ENCODE results near the gene DYRK3. TPM values are rescaled to one million over a fixed set of nuclear protein-coding genes. Genes with fewer than 3 reads are reported as not detected.

The DYRK3 gene
- total RNA-seq, 2 donors from 2014 or later, result 16.5 to 20.6 TPM

DNA sequence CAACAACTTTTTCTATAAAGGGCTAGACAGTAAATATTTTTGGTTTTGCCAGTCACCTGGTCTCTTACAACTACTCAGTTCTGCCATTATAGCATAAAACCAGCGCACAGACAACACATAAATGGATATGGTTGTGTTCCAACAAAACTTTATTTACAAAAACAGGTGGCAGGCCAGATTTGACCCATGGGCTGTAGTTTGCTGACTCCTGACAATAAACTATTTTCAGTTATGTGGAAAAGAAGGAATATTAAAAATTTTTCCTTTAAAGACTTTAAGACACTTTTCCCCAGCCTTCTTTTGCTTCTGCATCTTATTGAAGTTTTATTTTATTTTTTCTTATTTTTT lies 39.0 kb upstream of the DYRK3 start:
- H3K27ac ChIP-seq, result no peak overlapping the region
- H3K4me1 ChIP-seq, result no peaks in the 10 kb centered on the region
- no peaks in the 10 kb centered on the region for H3K27me3 ChIP-seq
- no peak for DNase-seq (ENCODE audit: low spot score)
- TF ChIP-seq, protein P1, sequence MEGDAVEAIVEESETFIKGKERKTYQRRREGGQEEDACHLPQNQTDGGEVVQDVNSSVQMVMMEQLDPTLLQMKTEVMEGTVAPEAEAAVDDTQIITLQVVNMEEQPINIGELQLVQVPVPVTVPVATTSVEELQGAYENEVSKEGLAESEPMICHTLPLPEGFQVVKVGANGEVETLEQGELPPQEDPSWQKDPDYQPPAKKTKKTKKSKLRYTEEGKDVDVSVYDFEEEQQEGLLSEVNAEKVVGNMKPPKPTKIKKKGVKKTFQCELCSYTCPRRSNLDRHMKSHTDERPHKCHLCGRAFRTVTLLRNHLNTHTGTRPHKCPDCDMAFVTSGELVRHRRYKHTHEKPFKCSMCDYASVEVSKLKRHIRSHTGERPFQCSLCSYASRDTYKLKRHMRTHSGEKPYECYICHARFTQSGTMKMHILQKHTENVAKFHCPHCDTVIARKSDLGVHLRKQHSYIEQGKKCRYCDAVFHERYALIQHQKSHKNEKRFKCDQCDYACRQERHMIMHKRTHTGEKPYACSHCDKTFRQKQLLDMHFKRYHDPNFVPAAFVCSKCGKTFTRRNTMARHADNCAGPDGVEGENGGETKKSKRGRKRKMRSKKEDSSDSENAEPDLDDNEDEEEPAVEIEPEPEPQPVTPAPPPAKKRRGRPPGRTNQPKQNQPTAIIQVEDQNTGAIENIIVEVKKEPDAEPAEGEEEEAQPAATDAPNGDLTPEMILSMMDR (IDR thresholded peaks at IDR 0.05), result no peak
- H3K9me3 ChIP-seq, result no peaks in the 10 kb centered on the region
- no peak overlapping the region for H3K4me3 ChIP-seq
- peaks cover 95% of the 10 kb centered on the region for H3K36me3 ChIP-seq

DNA sequence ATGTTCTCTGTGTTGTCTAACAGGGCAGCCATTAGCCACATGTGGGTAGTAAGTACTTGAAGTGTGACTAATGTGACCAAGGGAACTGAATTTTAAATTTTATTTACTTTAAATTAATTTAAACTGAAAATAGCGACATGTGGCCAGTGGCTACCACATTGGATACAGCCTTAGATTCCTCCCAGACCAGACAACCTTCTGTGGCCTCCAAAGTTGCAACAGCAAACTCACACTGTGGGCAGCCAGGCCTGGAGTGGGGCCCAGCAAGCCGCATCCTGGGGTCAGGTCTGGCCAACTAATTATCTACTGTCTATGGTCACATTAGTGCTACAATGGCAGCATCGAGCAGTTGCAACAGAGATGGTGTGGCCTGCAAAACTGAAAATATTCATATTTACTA lies 34.8 kb upstream of the DYRK3 start:
- Histone ChIP-seq H3K36me3 (peaks cover 95% of the 10 kb centered on the region), H3K9me3 (no peaks in the 10 kb centered on the region), H3K27me3 (no peaks in the 10 kb centered on the region), H3K4me3 (no peak overlapping the region), H3K27ac (no peak overlapping the region), H3K4me1 (no peaks in the 10 kb centered on the region)
- DNase-seq (ENCODE audit: low spot score), result no peak
- TF ChIP-seq, protein P1 (IDR thresholded peaks at IDR 0.05), result no peak

DNA sequence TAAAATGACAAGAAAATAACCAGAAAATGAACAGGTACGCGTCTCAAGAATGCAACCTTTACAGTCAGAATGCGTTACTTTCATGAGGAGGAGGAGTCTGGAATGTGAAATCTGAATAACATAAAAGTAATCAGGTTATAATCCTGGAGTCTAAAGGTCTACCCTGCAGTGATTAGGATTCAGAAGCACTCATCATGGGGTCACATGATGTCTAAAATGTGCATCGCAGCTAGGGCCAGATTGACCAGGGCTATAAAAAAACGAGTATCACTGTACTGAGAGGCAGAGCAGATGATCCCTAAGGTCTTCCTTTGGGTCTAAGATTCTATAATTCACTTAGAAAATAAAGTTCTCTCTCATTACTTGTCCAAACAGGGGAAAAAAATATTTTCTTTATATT lies 30.5 kb upstream of the DYRK3 start:
- H3K9me3 ChIP-seq, result no peaks in the 10 kb centered on the region
- TF ChIP-seq, protein P1 (IDR thresholded peaks at IDR 0.05), result no peak
- H3K36me3 ChIP-seq, result peaks cover 76% of the 10 kb centered on the region
- H3K27ac ChIP-seq, result no peak overlapping the region
- H3K27me3 ChIP-seq, result no peaks in the 10 kb centered on the region
- no peaks in the 10 kb centered on the region for H3K4me1 ChIP-seq
- H3K4me3 ChIP-seq, result no peak overlapping the region
- no peak for DNase-seq (ENCODE audit: low spot score)

DNA sequence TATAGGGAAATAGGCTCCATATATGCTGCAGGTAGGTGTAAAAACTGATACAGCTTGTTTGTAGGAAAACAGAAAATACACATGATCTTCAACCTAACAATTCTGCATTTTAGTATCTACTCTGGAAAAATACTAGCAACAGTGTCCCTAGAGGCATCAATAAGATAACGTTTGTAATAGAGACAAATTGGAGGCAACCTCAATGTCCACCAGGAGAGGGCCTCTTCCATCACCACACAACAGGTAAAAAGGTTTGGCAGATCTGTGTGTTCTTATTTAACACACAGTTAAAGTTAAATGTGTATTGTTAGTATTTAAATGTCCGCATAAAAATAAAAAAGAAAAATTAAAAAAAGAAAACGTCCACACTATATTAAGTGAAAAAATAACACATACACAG lies 28.5 kb upstream of the DYRK3 start:
- Histone ChIP-seq H3K27ac (no peak overlapping the region), H3K27me3 (no peaks in the 10 kb centered on the region), H3K36me3 (peaks cover 59% of the 10 kb centered on the region), H3K4me1 (peaks cover 0 to 8% of the 10 kb centered on the region in 2 donors), H3K9me3 (no peaks in the 10 kb centered on the region), H3K4me3 (no peak overlapping the region)
- TF ChIP-seq, protein P1 (IDR thresholded peaks at IDR 0.05), result no peak
- no peak for DNase-seq (ENCODE audit: low spot score)

DNA sequence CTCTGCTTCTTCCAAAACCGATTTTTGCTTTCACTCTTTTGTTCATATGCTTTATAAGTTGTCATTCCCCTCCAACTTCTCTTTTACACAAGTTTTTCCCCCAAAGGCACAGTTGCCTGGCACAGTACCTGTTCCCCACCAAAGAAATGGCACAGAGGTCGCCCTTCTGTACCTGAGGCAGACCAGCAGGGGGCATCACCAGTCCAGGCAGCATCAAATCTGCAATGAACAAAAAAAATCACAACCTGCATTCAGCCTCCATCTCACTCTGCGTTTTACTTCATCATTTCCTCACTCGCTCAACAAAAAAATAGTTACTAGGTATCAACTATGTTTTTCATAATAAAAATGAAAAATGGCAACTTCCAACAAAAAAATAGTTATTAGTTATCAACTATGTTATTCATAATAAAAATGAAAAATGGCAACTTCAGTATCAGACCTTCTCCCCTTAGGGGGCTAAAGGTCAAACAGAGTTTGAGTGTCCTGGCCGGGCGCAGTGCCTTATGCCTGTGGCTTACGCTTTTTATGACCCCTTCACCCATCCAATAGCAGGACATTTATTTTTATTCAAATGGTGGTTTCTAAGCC lies 27.1 kb upstream of the DYRK3 start:
- no peak for DNase-seq (ENCODE audit: low spot score)
- H3K27ac ChIP-seq, result no peak overlapping the region
- no peaks in the 10 kb centered on the region for H3K9me3 ChIP-seq
- H3K4me1 ChIP-seq, result peaks cover 0 to 8% of the 10 kb centered on the region in 2 donors
- TF ChIP-seq, protein P1 (IDR thresholded peaks at IDR 0.05), result peak; percentile 54 to 71
- H3K36me3 ChIP-seq, result peaks cover 46% of the 10 kb centered on the region
- H3K27me3 ChIP-seq, result no peaks in the 10 kb centered on the region
- no peak overlapping the region for H3K4me3 ChIP-seq

Measured in right atrium auricular region (tissue), 2 donors.